Osteocyte (in vitro differentiated cells): Measurements from ENCODE around the gene TBX18. TPM values are rescaled to one million over a fixed set of nuclear protein-coding genes. Genes with fewer than 3 reads are reported as not detected.

Experiments
- DNase-seq: peaks from one replicate; pipeline ENCODE4 v3.0.0; 2021; ENCODE audit warnings: mixed read lengths; ENCODE audit not compliant: unreplicated experiment; ENCODE audit errors: extremely low spot score
- H3K27ac Mint-ChIP-seq: one replicate; pipeline ENCODE4 v1.8.0; 2021; ENCODE audit warnings: mild to moderate bottlenecking, mixed read lengths; ENCODE audit not compliant: unreplicated experiment
- H3K27me3 Mint-ChIP-seq: one replicate; pipeline ENCODE4 v1.8.0; 2021; ENCODE audit warnings: mixed read lengths; ENCODE audit not compliant: unreplicated experiment
- H3K36me3 Mint-ChIP-seq: one replicate; pipeline ENCODE4 v1.8.0; 2021; ENCODE audit warnings: mixed read lengths; ENCODE audit not compliant: unreplicated experiment
- H3K4me1 Mint-ChIP-seq: one replicate; pipeline ENCODE4 v1.8.0; 2021; ENCODE audit warnings: mixed read lengths; ENCODE audit not compliant: unreplicated experiment
- H3K4me3 Mint-ChIP-seq: one replicate; pipeline ENCODE4 v1.8.0; 2021; ENCODE audit warnings: mild to moderate bottlenecking, moderate library complexity, mixed read lengths; ENCODE audit not compliant: unreplicated experiment
- H3K9me3 Mint-ChIP-seq: one replicate; pipeline ENCODE4 v1.8.0; 2021; ENCODE audit warnings: mixed read lengths; ENCODE audit not compliant: unreplicated experiment
- CTCF ChIP-seq: fragments of 200-600 bp; sonication (generic); IDR thresholded peaks from 2 replicates; pipeline ENCODE4 v1.5.0; 2021; ENCODE audit warnings: antibody characterized with exemption, mild to moderate bottlenecking, moderate library complexity
- total RNA-seq: library from RNA; stranded (reverse); gene quantifications from 2 replicates; pipeline ENCODE4 v1.2.1, GENCODE V29; 2021

Gene TBX18
- total RNA-seq, 1 donor from 2014 or later: 8.0 TPM

- peaks cover 37% of the 10 kb centered on the region for H3K27me3 Mint-ChIP-seq
- no peak overlapping the region for H3K27ac Mint-ChIP-seq
- H3K4me1 Mint-ChIP-seq: no peaks in the 10 kb centered on the region
- no peak for TF ChIP-seq CTCF
- H3K36me3 Mint-ChIP-seq: no peaks in the 10 kb centered on the region
- H3K9me3 Mint-ChIP-seq: no peaks in the 10 kb centered on the region
- no peak overlapping the region for H3K4me3 Mint-ChIP-seq
- no peak for DNase-seq
Measured at GRCh38 chr6:84791233-84791632, 26.8 kb upstream of the TBX18 start.

GRCh38 chr6:84789170-84789569, 24.8 kb upstream of the TBX18 start:
- no peak overlapping the region for H3K27ac Mint-ChIP-seq
- no peak for DNase-seq
- H3K27me3 Mint-ChIP-seq: peaks cover 52% of the 10 kb centered on the region

GRCh38 chr6:84788689-84789088, 24.3 kb upstream of the TBX18 start:
- Mint-ChIP-seq H3K27ac (no peak overlapping the region), H3K36me3 (no peaks in the 10 kb centered on the region), H3K27me3 (peaks cover 57% of the 10 kb centered on the region), H3K4me3 (no peak overlapping the region), H3K4me1 (no peaks in the 10 kb centered on the region), H3K9me3 (no peaks in the 10 kb centered on the region)
- DNase-seq: no peak
- TF ChIP-seq CTCF: no peak

More at GRCh38 chr6:84789170-84789569, 24.8 kb upstream of the TBX18 start:
- no peak for TF ChIP-seq CTCF
- Mint-ChIP-seq H3K9me3 (no peaks in the 10 kb centered on the region), H3K4me1 (no peaks in the 10 kb centered on the region), H3K4me3 (no peak overlapping the region), H3K36me3 (no peaks in the 10 kb centered on the region)

GRCh38 chr6:84785671-84786070, 21.3 kb upstream of the TBX18 start:
- Mint-ChIP-seq H3K4me3 (no peak overlapping the region), H3K27ac (no peak overlapping the region), H3K9me3 (no peaks in the 10 kb centered on the region), H3K27me3 (peaks cover 75% of the 10 kb centered on the region), H3K36me3 (no peaks in the 10 kb centered on the region), H3K4me1 (no peaks in the 10 kb centered on the region)
- TF ChIP-seq CTCF: no peak
- DNase-seq: no peak

GRCh38 chr6:84779917-84780316, 15.5 kb upstream of the TBX18 start:
- no peak for DNase-seq
- Mint-ChIP-seq H3K27ac (no peak overlapping the region), H3K4me1 (peaks cover 2% of the 10 kb centered on the region), H3K4me3 (no peak overlapping the region), H3K27me3 (peaks cover 95% of the 10 kb centered on the region), H3K36me3 (no peaks in the 10 kb centered on the region), H3K9me3 (no peaks in the 10 kb centered on the region)
- no peak for TF ChIP-seq CTCF
